Upper lobe of left lung (tissue), 4 donors: ENCODE data around the gene NEFH.

Experiments
- CTCF ChIP-seq, 6 experiments: fragments of 450-650 bp in 4 of 6; fragments of 200-600 bp in 2 of 6; sonication (generic) in 2 of 6; IDR thresholded peaks; one replicate each; pipeline ENCODE4 v1.5.1; 2016 to 2019; ENCODE audit warnings: antibody characterized with exemption in 6 of 6
- EP300 ChIP-seq, 4 donors: sonication (generic); formaldehyde crosslinking; IDR thresholded peaks; one replicate each; pipeline ENCODE4 v1.5.1; 2017; ENCODE audit warnings: antibody characterized with exemption in 4 of 4, control low read depth in 2 of 4
- POLR2AphosphoS5 ChIP-seq, 2 donors: sonication (generic); formaldehyde crosslinking; IDR thresholded peaks; one replicate each; pipeline ENCODE4 v1.5.1; 2017; ENCODE audit warnings: antibody characterized with exemption in 2 of 2

- TF ChIP-seq CTCF (IDR thresholded peaks at IDR 0.05) (peak in 1 of 6 experiments; percentile 3), EP300 (IDR thresholded peaks at IDR 0.05) (no peak), POLR2AphosphoS5 (IDR thresholded peaks at IDR 0.05) (no peak)
Measured at GRCh38 chr22:29480512-29481264, 670 bp downstream of the NEFH start.
